Body of pancreas (tissue), 4 donors: ENCODE data around the gene BPHL.

Experiments
- POLR2A ChIP-seq, 3 donors: fragments of 450-650 bp; IDR thresholded peaks; one replicate each; pipeline ENCODE4 v1.6.1; 2016; ENCODE audit warnings: antibody characterized with exemption in 3 of 3, mild to moderate bottlenecking in 2 of 3
- TF ChIP-seq, protein P1 (sequence below), 7 experiments: fragments of 450-650 bp in 4 of 7; fragments of 200-600 bp in 3 of 7; sonication (generic) in 3 of 7; IDR thresholded peaks; one replicate each; pipeline ENCODE4 v1.5.1; 2016 to 2019; ENCODE audit warnings: antibody characterized with exemption in 7 of 7

DNA sequence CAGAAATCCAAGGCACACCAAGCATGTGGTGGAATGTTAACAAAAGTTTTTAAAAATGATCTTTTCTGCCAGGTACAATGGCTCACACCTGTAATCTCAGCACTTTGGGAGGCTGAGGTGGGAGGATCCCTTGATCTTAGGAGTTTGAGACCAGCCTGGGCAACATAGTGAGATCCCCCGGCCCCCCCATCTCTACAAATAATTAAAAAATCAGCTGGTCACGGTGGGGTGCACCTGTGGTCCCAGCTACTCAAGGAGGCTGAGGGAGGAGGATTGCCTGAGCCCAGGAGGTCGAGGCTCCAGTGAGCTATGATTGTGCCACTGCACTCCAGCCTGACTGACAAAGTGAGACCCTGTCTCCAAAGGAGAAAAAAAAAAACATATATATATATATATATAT is 42.2 kb upstream of the BPHL start:
- TF ChIP-seq POLR2A (IDR thresholded peaks at IDR 0.05), result no peak
- TF ChIP-seq, protein P1, sequence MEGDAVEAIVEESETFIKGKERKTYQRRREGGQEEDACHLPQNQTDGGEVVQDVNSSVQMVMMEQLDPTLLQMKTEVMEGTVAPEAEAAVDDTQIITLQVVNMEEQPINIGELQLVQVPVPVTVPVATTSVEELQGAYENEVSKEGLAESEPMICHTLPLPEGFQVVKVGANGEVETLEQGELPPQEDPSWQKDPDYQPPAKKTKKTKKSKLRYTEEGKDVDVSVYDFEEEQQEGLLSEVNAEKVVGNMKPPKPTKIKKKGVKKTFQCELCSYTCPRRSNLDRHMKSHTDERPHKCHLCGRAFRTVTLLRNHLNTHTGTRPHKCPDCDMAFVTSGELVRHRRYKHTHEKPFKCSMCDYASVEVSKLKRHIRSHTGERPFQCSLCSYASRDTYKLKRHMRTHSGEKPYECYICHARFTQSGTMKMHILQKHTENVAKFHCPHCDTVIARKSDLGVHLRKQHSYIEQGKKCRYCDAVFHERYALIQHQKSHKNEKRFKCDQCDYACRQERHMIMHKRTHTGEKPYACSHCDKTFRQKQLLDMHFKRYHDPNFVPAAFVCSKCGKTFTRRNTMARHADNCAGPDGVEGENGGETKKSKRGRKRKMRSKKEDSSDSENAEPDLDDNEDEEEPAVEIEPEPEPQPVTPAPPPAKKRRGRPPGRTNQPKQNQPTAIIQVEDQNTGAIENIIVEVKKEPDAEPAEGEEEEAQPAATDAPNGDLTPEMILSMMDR (IDR thresholded peaks at IDR 0.05), result no peak
